Stimulated activated CD4-positive, alpha-beta T cell treated with anti-CD3 and anti-CD28 coated beads, Interleukin-12 subunit alpha, Interleukin-12 subunit beta, amount 100 ng/mL, for 48 hours (primary cell): ENCODE data around the gene PIK3R5.

Experiments used
- DNase-seq, 3 donors: peaks; one replicate each; pipeline ENCODE4 v3.0.0-alpha.2; 2020; ENCODE audit warnings: low read depth in 2 of 3, low spot score in 1 of 3

PIK3R5 gene

DNA sequence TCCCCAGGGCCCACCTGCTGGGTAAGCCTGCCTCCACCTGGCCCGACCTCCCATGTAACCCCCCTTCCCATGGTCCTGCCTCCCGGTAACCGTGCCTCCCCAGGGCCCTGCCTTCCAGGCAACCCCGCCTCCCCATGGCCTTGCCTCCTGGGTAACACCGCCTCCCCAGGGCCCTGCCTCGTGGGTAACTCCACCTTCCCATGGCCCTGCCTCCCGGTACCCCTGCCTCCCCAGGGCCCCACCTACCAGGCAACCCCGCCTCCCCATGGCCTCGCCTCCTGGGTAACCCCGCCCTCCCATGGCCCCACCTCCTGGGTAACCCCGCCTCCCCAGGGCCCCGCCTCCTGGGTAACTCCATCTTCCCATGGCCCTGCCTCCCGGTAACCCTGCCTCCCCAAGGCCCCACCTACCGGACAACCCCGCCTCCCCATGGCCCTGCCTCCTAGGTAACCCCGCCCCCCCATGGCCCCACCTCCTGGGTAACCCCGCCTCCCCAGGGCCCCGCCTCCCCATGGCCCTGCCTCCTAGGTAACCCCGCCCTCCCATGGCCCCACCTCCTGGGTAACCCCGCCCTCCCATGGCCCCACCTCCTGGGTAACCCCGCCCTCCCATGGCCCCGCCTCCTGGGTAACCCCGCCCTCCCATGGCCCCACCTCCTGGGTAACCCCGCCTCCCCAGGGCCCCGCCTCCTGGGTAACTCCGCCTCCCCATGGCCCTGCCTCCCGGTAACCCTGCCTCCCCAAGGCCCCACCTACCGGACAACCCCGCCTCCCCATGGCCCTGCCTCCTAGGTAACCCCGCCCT lies 80.1 kb downstream of the PIK3R5 start:
- peak; percentile 31 to 69 (median 53) for DNase-seq

DNA sequence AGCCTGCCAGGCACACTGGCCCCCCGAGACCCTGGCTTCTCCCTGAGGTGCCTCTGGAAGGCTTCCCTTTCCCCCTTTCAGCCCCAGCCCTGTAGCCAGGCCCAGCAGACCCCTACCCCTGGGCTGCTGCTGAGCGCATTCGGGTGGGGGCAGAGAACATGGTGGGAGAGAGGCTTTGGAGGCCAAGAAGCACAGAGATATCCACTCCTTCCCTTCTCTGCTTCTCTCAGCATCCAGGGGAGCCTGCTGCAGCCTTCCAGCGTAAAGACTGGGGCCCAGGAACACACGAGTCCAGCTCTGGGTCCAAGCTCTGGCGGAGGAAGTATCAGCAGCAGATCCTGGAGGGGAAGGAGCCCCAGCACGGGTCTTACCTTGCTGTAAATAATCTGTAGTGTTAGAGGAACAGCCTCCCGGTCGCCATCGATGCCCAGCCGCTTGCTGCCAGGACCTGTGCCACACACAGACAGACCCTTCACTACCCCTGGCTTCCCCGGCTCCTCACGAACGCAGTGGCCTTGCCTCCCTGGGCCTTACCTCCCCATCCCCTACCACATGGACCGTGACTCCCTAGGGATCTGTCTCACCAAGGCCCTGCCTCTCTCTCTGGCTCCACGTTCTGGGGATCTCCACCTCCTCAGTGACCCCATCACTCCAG lies 81.0 kb downstream of the PIK3R5 start:
- DNase-seq, result no peak

DNA sequence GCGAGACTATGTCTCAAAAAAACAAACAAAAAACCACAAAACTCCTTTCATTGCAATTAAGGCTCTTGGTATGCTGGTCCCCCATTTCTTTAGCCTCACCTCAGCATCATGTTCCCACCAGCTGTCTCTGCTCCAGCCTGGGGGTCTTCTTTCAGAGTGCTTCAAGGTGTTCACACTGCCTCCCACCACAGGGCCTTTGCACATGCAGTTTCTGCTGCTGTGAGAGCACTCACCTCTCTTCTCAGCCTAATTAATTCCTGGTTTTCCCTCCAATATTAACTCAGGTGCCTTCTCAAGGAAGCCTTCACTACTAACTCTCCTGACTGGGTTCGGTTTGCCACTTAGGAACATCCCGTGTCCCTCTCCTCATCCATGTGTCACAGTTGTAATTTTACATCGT lies 82.2 kb downstream of the PIK3R5 start:
- DNase-seq, result no peak

- DNase-seq, result no peak
These were observed 83.9 kb downstream of the PIK3R5 start for GRCh38 chr17:8881606-8882005.

- no peak for DNase-seq
These were observed 85.0 kb downstream of the PIK3R5 start for GRCh38 chr17:8880466-8880865.

DNA sequence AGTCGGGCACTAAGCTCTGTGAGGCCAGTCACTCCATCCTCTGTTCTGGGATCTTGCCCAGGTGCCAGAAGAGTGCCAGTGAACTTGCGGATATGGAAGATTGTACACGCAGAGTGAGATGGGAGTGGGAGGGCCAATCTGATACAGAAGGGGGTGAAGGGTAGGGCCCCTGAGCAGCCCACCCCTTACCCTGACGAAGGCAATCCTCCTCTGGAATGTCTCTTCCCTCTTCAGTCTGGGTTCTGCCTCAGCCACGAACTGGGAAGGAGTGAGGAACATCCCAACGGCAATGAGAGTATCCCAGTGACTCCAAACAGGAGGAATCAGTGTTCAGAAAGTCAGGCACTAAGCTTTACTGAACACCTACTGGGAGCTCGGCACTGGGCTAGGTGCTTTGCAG lies 86.1 kb downstream of the PIK3R5 start:
- DNase-seq, result no peak

GRCh38 chr17:8877984-8878383 lies 87.5 kb downstream of the PIK3R5 start:
- no peak for DNase-seq

- DNase-seq, result no peak
These were observed 89.5 kb downstream of the PIK3R5 start for GRCh38 chr17:8875957-8876356.

DNA sequence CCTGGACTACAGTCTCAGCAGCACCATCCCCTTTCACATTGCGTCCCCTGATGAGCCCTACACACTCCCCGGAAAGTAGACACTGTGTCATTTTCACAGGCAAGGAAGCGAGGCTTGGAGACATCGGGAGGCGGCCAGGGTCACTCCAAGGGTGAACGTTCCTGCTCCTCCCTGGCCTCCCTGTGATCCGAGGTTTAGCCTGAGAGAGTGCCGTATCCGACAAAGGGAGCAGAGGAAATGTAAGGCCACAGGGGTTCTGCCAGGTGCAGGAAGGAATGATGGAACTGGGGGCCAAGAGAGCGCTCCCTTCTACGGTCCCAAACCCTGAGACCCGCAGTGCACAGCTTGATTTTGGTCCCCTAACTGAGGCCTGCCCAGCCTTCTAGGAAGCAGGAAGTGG lies 90.1 kb downstream of the PIK3R5 start:
- DNase-seq, result no peak

DNA sequence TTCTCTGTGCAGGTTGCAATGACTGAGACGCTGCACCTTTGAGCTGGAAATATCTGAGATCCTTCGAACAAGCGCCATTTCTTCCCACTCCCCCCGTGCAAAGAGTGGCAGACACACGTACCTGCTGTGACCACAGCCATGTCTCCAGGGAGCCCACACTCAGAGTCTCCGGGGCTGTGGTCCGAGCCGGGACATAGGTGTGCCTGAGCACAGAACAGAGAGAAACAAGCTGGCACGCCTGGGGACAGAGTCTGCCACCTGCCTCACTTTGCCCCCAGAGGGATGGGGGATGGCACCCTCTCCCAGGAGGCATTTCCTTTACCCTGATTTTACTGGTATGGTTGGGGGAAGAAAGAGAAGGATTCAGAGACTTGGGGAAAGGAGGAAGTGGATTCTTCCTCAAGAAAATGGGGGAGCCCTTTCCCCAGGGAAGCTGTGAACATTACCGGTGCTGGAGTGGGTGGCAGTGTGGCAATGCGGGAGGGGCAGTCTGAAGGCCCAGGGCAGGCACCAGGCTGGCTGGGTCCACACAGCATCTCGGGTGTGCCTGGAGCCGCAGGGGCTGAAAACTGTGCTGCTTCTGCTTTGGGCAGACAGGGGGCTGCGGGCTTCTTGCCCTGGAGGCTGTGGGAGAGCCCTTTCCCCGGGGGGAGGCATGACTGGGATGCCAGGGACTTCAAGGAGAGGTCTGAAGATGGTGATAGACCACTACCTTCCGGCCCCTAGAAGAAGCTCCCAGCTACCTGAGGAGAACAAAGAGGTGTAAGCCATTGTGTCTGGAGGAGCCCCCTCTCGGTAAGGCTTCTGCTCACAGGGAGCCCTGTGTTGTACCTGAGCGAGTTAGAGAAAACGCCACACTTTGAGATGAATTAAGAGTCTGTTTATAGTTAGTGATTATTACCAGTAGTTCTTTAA lies 91.4 kb downstream of the PIK3R5 start:
- no peak for DNase-seq

- DNase-seq, result no peak
These were observed 92.6 kb downstream of the PIK3R5 start for GRCh38 chr17:8872705-8873435.

DNA sequence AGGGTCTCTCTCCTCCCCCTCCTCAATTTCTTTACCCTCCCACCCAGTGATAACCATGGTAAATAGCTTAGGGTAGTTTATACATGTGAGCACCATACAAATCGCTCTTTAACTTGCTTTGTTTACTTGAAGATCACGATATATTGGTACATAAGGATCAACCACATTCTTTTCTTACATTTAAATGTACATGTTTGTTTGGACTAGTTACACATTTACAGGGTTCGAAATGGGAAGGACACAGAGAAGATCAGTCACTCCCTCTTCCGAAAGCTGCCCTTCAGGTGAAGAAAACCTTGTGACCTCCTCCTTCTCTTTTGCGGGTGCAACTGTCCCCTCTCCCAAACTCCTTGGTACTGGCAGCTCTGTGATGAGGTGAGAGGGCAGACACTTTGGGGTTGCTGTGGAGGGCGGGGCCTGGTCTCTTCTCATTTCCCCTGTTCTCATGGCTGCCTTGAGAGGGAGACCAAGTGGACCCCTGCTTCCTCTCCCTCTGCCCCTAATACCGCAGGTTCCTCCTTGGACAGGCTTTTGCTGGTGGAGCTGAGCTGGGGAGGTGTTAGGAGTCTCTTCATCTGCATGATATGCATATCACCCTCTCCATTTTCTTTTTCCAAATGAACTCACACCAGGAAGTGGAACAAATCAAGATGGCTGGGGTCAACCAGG lies 93.3 kb downstream of the PIK3R5 start:
- no peak for DNase-seq

DNA sequence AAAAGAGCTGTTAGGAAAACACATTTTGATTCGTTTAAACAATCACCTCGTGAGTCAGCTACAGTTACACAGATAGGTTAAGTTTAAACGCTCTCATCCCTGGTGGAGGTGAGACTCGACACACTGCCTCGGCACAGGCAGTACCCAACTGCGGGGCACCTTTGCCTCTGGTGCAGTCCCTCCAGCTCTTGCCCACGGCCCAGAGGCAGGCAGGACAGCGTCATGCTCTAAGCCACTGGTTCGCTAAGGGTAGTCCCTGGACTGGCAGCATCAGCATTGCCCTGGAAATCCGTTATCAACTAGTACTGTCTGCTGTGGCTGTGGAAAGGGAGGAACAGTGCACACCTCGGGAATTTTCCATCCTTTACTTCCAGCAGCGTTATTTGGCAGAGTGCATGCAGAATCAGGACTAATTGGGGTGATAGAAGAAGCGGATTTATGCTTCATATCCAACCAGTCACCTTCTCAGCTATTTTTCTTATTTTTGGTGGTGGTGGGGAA lies 94.4 kb downstream of the PIK3R5 start:
- DNase-seq, result no peak

GRCh38 chr17:8870406-8871040 lies 95.0 kb downstream of the PIK3R5 start:
- DNase-seq, result no peak

- no peak for DNase-seq
These were observed 96.2 kb downstream of the PIK3R5 start for GRCh38 chr17:8869114-8869815.

- DNase-seq, result no peak
These were observed 97.0 kb downstream of the PIK3R5 start for GRCh38 chr17:8868529-8868951.

DNA sequence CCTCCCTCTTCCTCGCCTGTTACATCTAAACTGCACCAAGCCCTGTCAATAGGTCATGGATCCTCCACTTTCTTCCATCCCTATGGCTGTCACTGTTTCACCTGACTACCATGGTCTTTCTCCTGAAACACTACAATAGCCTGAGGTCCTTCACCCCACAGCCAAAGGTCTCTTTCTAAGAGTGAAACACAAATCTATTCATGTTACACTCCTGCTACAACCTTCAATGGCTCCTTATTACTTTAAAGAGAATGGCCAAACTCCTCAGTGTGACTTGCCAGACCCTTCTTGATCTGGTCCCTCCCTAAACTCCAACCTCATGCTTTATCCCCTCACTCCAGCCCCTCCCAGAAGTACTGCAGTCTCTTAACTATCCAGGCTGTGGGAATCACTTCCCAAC lies 97.4 kb downstream of the PIK3R5 start:
- DNase-seq, result no peak

DNA sequence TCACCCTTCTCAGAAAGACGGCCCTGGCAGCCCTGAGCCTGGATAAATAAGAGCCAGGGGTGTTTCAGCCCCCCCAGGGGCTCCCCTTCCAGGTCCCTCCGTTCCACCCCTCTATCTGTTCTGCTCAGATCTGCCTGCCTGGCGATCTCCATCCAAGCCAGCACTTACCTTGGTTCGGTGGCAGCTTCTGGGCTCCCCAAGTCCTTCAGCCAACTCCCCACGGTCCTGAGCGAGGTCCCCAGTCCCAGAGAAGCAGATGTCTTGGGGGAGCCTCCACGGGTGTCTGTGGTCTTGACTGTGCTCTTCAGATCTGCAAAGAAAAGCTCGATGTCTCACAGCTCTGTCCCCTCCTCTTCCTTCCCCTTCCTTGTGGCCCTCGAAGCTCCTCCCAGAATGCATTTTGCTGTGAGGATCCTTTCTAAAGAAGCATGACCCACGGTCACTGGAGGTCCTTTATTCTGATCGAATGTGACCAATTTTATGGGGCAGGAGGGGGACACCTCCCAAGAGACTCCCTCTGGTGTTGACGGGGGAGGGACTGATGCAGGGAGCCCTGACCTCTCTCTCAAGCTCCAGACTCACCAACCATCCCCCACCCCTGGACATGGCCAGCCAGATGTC lies 98.0 kb downstream of the PIK3R5 start, which contains the start of gene PIK3R6:
PIK3R6 (minus strand) TSS at position 314 of the 621 bp plus-strand sequence. CDS start 17,880 bp downstream, outside the sequence.
- DNase-seq, result no peak

DNA sequence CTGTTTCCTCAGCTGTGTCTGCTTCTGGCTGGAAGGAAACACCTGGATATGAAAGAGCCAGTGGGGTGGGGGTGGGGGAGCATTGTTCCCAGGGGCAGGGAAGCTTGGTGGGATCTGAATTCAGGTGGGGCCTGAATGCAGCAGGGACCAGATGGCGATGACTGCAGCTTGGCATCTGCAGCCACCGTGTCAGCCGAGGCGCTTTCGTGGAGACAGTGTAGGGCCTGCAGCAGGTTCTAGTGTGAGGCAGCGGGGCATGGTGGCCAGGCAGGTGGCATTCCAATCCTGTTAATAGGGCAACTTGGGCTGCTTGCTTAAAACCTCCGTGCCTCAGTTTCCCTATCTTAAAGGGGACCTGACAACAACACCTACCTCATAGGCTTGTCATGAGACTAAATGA lies 99.7 kb downstream of the PIK3R5 start:
- no peak for DNase-seq
